ENCODE results near the gene H2BK1. TPM values are rescaled to one million over a fixed set of nuclear protein-coding genes. Genes with fewer than 3 reads are reported as not detected.

The H2BK1 gene
- total RNA-seq, 4 donors from 2014 or later = 4.4 TPM; not detected in 3

DNA sequence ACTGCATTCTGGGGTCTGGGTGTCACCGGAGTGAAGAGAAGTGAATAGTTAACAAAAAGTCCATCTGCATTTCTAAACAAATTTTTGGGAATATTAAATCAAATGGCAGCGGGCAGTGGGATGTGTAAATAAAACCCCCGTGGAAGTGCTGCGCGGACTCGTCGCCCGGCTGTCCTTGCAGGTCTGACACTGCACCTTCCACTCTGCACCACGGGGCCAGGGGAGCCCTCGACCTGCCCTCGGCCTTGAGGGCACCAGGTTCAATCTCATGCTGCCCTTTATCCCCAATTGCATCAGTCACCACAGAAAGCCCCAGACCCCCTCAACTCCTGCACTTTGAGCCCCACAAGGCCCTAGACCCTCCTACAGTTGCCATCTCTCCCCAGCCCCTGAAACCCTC is 44.6 kb upstream of the H2BK1 start:
- Histone ChIP-seq H3K9me3 (no peaks in the 10 kb centered on the region), H3K27me3 (no peaks in the 10 kb centered on the region), H3K36me3 (no peaks in the 10 kb centered on the region), H3K4me3 (no peak overlapping the region), H3K27ac (no peak overlapping the region), H3K4me1 (peaks cover 0 to 21% of the 10 kb centered on the region in 2 donors)
- intact Hi-C loops (cut with DNase I; ENCODE audit: low total_unique reads) = no loop called here
- TF ChIP-seq POLR2A (IDR thresholded peaks at IDR 0.05) = no peak
- TF ChIP-seq, protein P1, sequence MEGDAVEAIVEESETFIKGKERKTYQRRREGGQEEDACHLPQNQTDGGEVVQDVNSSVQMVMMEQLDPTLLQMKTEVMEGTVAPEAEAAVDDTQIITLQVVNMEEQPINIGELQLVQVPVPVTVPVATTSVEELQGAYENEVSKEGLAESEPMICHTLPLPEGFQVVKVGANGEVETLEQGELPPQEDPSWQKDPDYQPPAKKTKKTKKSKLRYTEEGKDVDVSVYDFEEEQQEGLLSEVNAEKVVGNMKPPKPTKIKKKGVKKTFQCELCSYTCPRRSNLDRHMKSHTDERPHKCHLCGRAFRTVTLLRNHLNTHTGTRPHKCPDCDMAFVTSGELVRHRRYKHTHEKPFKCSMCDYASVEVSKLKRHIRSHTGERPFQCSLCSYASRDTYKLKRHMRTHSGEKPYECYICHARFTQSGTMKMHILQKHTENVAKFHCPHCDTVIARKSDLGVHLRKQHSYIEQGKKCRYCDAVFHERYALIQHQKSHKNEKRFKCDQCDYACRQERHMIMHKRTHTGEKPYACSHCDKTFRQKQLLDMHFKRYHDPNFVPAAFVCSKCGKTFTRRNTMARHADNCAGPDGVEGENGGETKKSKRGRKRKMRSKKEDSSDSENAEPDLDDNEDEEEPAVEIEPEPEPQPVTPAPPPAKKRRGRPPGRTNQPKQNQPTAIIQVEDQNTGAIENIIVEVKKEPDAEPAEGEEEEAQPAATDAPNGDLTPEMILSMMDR (IDR thresholded peaks at IDR 0.05) = no peak
- DNase-seq = no peak

DNA sequence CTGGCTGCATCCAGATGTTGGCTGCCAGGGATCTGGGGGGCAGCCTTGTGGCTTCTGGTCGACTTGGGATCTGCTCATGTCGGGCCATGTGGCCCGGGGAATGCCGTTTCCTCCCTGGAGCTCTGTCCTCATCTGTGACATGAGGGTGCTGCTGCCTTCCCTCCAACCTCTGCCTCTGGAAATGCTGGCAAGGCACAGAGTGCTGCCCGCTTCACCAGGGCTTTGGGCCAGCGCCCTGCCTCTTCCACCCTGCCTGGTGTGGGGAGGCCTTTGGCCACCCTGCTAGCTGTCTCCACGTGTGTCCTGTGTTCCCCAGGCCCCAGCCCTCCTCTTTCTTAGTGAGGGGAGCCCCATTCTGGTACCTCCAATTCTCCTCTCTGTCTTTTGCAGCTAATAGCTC is 44.0 kb upstream of the H2BK1 start:
- Histone ChIP-seq H3K36me3 (no peaks in the 10 kb centered on the region), H3K4me1 (peaks cover 0 to 22% of the 10 kb centered on the region in 2 donors), H3K9me3 (no peaks in the 10 kb centered on the region), H3K4me3 (no peak overlapping the region), H3K27me3 (no peaks in the 10 kb centered on the region), H3K27ac (no peak overlapping the region)
- TF ChIP-seq, protein P1 (IDR thresholded peaks at IDR 0.05) = no peak
- no peak for TF ChIP-seq POLR2A (IDR thresholded peaks at IDR 0.05)
- no peak for DNase-seq
- intact Hi-C loops (cut with DNase I; ENCODE audit: low total_unique reads) = no loop called here

GRCh38 chr7:151252961-151253711 is 42.8 kb upstream of the H2BK1 start:
- Histone ChIP-seq H3K4me3 (peak overlapping the region in 1 of 2 donors; percentile 75), H3K27ac (peak overlapping the region; percentile 95 to 97), H3K9me3 (no peaks in the 10 kb centered on the region), H3K36me3 (no peaks in the 10 kb centered on the region), H3K4me1 (peaks cover 0 to 22% of the 10 kb centered on the region in 2 donors), H3K27me3 (no peaks in the 10 kb centered on the region)
- no peak for TF ChIP-seq POLR2A (IDR thresholded peaks at IDR 0.05)
- TF ChIP-seq, protein P1 (IDR thresholded peaks at IDR 0.05) = no peak
- DNase-seq = no peak
- intact Hi-C loops (cut with DNase I; ENCODE audit: low total_unique reads) = no loop called here

- no peak for DNase-seq
- Histone ChIP-seq H3K27me3 (no peaks in the 10 kb centered on the region), H3K4me3 (peak overlapping the region; percentile 63 to 75), H3K9me3 (no peaks in the 10 kb centered on the region), H3K4me1 (peaks cover 0 to 22% of the 10 kb centered on the region in 2 donors), H3K27ac (peak overlapping the region; percentile 95 to 97), H3K36me3 (no peaks in the 10 kb centered on the region)
- intact Hi-C loops (cut with DNase I; ENCODE audit: low total_unique reads) = no loop called here
- TF ChIP-seq, protein P1 (IDR thresholded peaks at IDR 0.05) = no peak
- TF ChIP-seq POLR2A (IDR thresholded peaks at IDR 0.05) = no peak
Observed at GRCh38 chr7:151252561-151252835, 42.2 kb upstream of the H2BK1 start.

- H3K27me3 ChIP-seq = no peaks in the 10 kb centered on the region
- intact Hi-C loops (cut with DNase I; ENCODE audit: low total_unique reads) = no loop called here
- H3K4me1 ChIP-seq = peaks cover 0 to 28% of the 10 kb centered on the region in 2 donors
- TF ChIP-seq, protein P1 (IDR thresholded peaks at IDR 0.05) = peak in 1 of 4 experiments; percentile 6
- peak in 1 of 2 donors; percentile 40 for TF ChIP-seq POLR2A (IDR thresholded peaks at IDR 0.05)
- peak overlapping the region; percentile 63 to 75 for H3K4me3 ChIP-seq
- H3K27ac ChIP-seq = peak overlapping the region; percentile 95 to 97
- DNase-seq = peak; percentile 74 to 78
- H3K9me3 ChIP-seq = no peaks in the 10 kb centered on the region
- H3K36me3 ChIP-seq = no peaks in the 10 kb centered on the region
Observed at GRCh38 chr7:151251689-151252560, 41.6 kb upstream of the H2BK1 start.

Measured in uterus (tissue), 4 donors.